GM20431 (cell line): Measurements from ENCODE around the gene SLC8A2.

ENCODE experiments used
- in situ Hi-C: fragments of 300-500 bp; cut with MseI, MboI; formaldehyde crosslinking; loops from one replicate; pipeline ENCODE4 v1.15.0; 2020; ENCODE audit warnings: low sequenced_read_pairs; ENCODE audit not compliant: unreplicated experiment

The SLC8A2 gene, protein sequence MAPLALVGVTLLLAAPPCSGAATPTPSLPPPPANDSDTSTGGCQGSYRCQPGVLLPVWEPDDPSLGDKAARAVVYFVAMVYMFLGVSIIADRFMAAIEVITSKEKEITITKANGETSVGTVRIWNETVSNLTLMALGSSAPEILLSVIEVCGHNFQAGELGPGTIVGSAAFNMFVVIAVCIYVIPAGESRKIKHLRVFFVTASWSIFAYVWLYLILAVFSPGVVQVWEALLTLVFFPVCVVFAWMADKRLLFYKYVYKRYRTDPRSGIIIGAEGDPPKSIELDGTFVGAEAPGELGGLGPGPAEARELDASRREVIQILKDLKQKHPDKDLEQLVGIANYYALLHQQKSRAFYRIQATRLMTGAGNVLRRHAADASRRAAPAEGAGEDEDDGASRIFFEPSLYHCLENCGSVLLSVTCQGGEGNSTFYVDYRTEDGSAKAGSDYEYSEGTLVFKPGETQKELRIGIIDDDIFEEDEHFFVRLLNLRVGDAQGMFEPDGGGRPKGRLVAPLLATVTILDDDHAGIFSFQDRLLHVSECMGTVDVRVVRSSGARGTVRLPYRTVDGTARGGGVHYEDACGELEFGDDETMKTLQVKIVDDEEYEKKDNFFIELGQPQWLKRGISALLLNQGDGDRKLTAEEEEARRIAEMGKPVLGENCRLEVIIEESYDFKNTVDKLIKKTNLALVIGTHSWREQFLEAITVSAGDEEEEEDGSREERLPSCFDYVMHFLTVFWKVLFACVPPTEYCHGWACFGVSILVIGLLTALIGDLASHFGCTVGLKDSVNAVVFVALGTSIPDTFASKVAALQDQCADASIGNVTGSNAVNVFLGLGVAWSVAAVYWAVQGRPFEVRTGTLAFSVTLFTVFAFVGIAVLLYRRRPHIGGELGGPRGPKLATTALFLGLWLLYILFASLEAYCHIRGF

DNA sequence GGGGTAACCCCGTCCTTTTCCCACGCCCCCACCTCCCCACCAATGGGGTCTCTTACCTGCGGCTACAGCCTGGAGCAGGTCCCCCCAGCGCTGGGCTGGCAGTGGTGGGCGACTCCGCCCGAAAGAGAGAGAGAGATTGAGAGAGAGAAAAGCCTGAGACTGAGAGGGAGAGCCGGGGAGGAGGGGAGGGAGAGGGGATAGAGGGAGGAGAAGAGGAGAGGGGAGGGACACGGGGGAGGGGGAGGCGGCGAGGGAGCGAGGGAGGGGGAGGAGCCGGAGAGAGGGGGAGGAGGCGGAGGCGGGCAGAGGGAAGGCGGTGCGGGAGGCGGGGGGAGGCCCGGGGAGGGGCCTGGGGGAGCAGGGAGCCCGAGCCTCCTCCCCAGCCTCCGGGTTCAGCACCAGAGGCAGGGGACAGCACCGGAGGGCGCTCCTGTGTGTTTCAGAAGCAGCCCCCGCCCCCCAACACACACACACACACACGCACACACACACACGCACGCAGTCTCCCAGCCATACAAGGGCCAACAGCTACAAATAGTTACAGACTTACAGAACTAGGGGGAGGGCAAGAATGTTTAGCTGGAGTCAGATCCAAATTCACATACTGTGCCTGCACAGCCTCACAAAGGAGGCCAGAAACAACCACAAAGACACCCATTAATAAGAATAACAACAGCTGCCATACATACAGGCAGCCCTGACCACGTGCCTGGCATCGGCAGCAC, at the start of gene SLC8A2:
Gene SLC8A2, minus strand, starts transcription at position 161 of the 725 bp plus-strand sequence. CDS start 5,490 bp downstream, outside the sequence.
- in situ Hi-C loops, result no loop called here

DNA sequence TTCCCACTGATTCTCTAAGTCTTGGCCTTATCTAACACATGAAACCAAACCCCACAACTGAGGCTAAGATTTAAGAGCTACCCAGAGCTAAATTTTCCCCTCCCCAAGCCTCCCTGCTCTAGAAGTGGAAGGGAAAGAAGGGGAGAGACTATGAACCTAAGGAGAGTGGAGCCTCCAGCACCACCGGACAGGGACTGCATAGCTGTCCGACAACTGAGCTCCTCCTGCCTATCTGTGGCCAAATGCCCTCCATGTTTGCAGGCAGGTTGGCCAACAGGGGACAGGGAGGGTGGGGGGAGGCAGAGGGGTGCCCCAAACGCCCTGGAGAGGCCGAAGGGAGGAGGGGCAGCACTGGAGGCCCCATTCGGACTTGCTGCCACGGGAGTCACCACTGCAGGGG, 49.1 kb upstream of the SLC8A2 start:
- in situ Hi-C loops, result no loop called here

DNA sequence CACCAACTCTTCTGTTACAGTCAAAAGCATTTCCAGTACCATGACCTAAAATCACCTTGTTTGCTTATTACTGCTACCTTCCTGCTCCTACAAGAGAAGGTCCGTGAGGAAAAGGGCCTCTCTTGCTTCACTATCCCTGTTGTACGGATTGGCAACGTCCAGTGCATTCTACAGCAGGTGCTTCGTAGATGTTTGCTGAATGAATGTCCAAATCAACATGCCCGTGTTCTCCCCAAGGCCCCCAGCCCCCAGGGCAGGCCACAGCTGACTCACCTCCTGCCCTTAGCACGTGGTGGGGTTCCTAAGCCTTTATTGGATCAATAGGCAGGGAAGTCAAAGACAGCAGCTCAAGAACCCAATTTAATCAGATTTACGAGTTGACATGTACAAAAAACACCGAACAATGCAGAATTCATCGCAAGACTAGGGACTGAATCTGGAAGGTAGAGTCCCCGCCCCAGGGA, 48.7 kb upstream of the SLC8A2 start:
- in situ Hi-C loops, result no loop called here

DNA sequence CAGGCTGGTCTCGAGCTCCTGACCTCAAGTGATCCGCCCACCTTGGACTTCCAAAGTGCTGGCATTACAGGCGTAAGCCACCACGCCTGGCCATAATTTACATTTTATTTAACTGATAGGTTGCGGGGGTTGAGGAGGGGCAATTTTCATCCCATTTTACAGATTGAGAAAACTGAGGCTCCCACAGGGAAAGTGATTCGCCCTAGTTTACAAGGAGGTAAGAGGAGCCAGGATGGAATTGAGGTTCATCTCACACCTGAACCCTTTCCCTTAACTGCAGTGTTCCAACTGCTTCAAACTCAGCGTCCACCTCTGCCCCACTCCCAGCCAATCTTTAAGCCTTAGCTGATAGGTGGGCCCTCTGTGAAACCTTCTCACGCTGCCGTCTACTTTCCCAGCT, 47.2 kb upstream of the SLC8A2 start:
- in situ Hi-C loops, result no loop called here

DNA sequence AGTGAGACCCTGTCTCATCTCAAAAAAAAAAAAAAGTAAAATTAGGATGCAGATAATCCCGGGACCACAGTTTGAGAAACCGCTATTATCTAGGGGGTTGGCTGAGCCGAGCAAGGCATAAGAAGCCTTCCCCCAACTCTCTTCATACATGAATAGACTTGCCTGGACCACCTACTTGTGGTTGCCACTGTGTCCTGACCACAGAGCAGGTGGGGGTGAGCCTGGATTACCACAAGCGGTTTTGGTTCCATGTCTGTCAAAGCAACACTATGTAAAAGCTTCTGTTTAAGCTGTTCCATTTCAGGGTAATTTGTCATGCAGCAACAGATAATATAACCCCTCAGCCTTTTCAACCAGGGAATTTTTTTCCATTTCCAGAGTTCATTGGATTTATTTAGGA, 46.4 kb upstream of the SLC8A2 start:
- in situ Hi-C loops, result no loop called here

DNA sequence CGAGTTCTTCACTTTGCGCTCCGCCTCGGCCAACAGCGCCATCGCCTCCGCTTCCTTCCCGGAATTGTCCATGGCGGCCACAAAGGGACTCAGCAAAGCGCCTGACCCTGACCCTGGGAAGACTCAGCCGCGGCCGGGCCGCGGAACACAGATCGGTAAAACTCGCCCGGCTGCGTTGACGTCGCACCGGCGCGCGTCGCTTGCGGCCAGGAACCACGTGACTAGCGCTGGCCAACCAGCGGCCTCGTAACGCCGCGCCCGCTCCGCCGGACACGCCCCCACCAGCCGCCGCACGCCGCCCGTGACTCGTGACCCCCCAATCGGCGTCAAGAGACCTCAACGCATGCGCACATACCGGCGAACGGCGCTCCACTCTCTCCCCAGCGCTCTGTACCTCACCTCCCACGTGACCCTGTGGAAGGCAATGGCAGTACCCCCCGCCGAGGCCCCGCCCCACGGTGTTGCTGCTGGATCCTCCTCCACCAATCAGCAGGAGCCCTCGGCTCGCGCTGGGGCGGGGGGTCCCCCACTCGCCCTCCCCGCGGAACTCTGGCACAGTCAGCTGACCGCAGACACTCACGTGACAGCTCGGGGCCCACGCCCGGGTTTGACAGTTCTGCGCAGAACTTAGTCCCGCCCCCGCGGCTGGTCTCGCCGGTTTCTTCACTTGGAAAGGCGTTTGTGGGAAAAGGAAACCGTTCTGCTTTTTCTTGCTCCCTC, 43.3 kb upstream of the SLC8A2 start, which contains the start of gene NAPA:
Gene NAPA, minus strand, starts transcription at position 195 of the 720 bp plus-strand sequence. Its CDS starts 123 bp downstream, at position 72.
- in situ Hi-C loops, result no loop called here

DNA sequence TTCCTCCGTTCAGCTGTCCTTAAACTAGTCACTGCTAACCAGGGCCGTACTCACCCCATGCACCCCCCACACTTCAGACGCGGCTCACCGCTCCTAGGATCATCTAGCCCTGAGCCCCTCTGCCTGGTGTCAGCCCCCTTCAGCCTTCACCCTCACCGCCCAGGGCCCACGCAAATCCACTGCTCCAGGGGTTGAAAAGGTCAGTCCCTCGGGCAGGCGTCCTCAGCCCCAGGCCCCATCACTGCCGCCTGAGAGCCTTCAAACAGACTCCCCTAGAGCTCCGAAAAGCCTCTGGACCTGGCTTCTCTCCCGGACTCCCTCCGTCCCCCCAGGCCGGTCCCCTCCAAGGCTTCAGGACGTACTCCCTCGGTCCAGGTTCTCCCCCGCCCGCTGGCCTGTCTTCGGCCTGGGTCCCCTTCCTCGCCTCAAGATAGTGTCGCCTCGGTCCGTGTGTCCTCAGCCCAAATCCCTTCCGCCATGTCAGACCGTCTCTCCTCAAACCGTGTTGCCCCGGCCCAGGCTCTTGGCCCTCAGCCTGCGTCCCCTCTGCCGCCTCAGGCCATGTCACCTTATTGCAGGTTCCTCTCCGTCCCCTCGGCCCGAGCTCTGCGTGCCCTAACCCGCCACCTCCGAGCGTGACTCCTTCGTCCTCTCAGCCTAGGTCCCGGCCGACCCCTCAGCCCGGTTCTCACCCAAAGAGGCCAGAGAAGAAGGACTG, 42.6 kb upstream of the SLC8A2 start:
- in situ Hi-C loops, result no loop called here

DNA sequence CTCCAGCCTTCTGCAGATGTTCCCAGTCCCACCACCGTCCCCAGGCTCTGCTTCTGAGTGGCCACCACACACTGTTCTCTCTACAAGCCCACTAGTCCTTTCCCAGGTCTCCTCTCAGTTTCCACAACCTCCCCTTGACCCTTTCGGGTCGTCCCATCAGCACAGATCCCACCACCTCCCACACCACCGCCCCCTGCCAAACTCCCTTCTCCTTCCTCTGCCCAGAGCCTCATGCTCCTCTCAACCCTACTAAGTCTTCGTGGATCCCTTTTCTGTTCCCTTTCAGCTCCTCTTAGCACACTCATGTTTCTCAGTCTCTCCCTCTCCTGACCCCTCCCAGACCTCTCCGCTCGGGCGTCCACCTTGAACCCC, 41.2 kb upstream of the SLC8A2 start:
- in situ Hi-C loops, result no loop called here

DNA sequence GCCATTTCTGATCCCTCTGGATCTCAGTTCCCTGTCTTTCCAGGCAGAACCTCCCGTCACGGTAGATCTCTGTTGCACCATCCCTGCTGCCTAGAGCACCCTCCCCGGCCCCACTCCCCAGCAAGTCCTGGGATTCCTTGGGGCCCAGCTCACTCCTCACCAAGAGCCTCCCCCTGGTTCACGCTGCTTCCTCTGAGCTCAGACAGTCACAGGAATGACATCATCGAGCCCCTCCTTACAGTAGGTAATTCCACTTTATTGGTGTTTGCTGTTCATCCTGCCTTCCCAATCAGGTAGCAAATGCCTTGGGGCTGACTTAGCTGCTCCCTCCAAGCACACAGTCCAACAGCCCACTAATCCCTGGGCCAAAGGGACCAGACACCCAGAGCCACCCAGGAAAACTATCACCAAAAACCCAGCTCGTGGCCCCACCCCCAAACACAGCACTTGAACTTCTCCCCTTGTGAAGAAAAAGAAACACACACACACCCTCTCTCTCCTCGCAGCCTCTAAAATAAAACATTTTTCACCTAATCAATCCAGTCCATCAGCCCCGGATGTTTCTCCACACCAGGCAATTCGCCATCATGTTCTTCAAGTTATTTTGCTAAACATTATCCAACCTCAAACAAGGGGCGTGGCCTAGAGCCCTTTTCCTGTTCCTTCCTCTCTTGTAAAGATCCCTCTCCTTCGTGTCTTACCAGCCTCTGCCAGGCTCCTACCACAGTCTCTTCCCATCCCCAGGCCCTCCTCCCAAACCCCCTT, 40.7 kb upstream of the SLC8A2 start:
- in situ Hi-C loops, result no loop called here

DNA sequence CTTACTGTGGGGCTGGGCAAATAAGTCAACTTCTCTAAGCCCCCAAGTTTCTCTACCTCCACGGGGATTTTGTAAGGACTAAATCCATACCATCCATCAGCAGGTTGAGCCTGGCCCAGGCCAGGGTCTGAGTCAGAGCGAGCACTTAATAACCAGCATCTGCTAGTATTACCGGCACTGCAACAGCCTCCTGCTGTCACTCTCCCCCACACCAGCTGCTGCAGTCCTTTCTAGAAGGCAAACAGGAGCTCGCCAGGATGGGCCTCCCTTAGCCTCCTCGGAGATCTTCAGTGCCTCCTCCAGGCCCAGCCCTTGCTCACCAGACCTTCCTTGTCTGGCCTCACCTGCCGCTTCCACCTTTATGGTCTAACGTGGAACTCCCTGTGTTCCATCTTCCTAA, 40.0 kb upstream of the SLC8A2 start:
- in situ Hi-C loops, result no loop called here

DNA sequence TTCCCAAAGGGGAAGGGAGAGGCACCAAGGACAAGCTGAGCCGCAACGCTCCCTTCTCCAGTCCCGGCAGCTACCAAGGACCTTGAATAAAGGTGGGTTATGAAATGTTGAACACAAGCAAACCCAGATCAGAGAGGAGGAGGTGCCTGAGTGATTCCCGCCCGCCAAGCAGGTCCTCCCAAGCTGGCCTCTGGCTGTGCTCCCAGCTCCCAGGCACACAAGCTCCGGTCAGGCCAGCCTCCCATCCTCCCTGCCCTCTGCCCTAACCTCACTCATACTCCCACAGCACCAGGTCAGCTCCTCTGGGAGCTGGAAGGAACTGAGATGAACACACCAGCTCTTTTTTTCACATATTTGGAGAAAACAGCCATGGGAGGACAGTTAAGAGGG, 39.4 kb upstream of the SLC8A2 start:
- in situ Hi-C loops, result no loop called here

DNA sequence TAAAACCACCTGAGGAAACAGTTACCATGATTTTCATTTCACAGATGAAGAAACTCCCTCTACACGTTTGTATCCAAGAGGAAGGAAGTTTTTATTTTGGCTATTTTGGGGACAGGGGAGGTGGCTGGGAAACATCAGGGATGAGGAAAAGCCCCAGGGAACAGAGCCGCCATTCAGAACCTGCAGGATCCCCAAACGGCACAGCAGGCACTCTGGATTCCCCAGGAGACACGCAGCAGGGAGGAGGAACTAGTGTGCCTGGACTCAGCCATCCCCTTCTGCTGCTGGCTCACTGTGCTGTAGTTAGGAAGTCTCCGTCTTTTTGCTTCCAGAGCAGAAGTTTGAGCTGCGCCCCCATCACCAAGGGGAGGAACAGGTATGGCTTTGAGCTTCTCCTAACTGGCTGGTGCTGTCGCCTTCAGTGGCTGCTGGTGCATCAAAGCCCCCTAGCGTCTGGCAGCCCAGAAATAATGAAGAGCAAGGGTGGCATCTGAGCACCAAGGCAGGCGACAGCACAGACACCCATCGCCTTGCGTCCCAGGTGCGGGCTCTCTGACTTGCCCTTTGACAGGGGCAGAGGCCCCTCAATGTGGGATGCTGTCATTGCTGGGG, 38.9 kb upstream of the SLC8A2 start:
- in situ Hi-C loops, result no loop called here

DNA sequence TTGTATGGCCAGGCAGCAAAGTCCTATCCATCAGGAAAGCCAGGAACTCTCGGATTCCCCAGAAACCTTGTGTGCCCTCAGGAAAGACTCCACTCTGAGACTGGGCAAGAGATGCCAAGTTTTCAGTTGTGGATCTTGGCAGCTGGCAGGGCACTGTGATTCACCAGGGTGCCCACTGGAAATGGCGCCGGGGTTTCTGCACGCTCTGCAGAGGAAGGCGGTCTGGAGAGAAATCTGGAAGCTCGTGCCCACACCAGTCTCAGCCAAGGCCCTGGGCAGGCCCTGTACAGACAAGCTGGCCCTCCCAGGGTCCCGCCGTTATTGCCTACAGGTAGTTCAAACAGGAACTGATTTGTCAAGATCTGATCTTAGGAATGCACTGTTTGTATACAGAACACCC, 38.3 kb upstream of the SLC8A2 start:
- in situ Hi-C loops, result no loop called here

DNA sequence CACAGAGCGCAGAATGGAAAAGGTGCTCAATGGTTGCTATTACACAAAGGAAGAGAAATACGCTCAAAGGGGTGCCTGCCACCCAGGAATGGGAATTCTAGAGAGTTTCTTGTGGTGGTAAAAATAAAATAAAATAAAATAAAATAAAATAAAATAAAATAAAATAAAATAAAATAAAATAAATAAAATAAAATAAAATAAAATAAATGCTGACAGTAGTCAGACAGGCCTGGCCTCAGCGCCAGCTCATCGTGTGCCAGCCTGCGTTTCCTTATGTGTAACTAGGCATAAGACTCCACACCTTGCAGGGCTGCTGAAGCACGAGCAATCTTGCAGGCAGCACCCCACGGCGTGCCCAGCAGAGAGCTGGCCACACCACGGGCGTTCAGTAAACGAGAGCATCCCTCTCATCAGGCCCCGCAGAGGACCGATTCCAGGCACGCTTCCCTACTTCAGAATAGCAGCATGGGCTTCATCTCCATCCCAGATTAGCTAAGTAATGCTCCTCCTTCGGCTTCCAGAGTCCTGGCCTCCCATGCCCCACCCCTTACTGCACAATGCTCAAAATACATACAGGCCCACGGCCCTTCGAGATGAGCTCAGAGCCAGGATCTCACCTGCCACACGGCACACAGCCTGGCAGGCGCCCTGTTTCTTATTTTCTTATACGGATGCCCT, 37.6 kb upstream of the SLC8A2 start:
- in situ Hi-C loops, result no loop called here

DNA sequence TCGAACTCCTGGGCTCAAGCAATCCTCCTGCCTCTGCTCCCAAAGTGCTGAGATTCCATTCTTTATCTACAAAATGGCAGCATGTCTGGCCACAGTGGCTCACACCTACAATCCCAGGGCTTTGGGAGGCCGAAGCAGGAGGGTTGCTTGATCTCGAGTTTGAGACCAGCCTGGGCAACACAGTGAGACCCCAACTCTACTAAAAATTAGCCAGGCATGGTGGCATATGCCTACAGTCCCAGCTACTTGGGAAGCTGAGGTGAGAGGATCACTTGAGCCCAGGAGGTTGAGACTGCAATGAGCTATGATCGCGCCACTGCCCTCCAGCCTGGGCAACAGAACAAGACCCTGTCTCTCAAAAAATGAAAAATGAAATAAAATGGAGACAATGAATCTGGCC, 37.0 kb upstream of the SLC8A2 start:
- in situ Hi-C loops, result no loop called here

DNA sequence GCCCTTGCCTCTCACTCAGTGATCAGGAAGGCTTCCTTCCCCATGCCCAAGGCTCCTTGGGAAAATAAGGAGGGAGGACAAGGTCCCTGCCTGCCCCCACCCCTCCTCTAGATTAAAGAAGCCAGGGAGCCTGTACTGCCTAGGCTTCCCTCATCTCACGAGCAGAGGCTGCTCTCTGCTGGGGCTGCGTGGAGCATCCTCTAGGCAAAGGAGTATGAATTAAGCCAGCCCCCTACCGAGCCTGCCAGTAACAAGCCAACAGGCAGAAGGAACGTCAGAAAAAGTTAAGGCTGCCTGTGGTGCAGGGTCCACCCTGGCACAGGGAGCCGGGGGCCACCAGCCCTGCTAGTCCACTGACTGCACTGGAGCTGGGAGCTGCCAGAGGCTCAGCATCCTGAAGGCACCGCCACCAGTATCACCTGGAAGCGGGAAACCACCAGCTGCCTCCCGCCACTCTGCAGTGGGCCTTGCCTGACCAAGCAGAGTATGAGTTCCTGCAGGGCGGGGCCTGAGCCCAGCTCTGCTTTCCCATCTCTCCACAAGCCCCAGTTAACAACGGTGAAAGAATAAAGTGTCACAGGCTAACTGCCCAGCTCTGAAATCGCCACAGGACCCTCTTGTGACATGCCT, 36.3 kb upstream of the SLC8A2 start:
- in situ Hi-C loops, result no loop called here

DNA sequence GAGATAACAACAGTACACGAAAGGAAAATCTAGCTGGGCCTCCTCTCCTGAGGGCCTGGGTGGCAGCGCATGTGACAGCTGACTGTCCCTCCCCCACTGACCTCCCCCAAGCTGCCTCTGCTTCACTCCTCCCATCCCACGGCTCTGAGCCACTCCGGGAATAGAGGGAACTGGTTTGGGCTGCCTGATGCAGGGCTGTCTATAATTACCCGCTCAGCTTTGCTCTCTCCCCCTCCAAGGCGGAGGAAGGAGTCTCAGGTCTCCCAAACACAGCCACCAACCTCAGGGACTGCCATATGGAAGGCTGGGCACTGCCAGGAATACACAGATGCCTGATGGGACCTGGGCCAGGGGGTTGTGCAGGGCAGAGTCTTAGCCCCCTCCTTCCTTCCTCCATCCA, 35.3 kb upstream of the SLC8A2 start:
- in situ Hi-C loops, result no loop called here
